ES-I3 (cell line): ENCODE data around the gene TSHZ1.

Source experiments
- H3K36me3 ChIP-seq: 2 replicates; pipeline ENCODE4 v1.6.1; 2013; ENCODE audit warnings: mild to moderate bottlenecking, low read length, control low read depth, moderate library complexity; ENCODE audit not compliant: insufficient read depth
- H3K4me1 ChIP-seq: 2 replicates; pipeline ENCODE4 v1.6.1; 2013; ENCODE audit warnings: mild to moderate bottlenecking, control low read depth, low read length; ENCODE audit not compliant: insufficient read depth
- H3K9ac ChIP-seq: 2 replicates; pipeline ENCODE4 v1.6.1; 2013; ENCODE audit warnings: low read depth, mild to moderate bottlenecking, low read length, moderate library complexity
- H3K9me3 ChIP-seq: 2 replicates; pipeline ENCODE4 v1.6.1; 2013; ENCODE audit warnings: mild to moderate bottlenecking, low read length, moderate library complexity; ENCODE audit not compliant: control insufficient read depth, insufficient read depth

Gene TSHZ1

GRCh38 chr18:75200605-75201280, 9.9 kb upstream of the TSHZ1 start:
- peaks cover under 1% of the 10 kb centered on the region; the same call in 1 of the 2 replicates for H3K4me1 ChIP-seq

GRCh38 chr18:75201282-75202270, 9.0 kb upstream of the TSHZ1 start:
- Histone ChIP-seq H3K4me1 (peaks cover 6% of the 10 kb centered on the region), H3K9ac (no peak overlapping the region), H3K36me3 (no peaks in the 10 kb centered on the region), H3K9me3 (no peaks in the 10 kb centered on the region)

More at GRCh38 chr18:75200605-75201280, 9.9 kb upstream of the TSHZ1 start:
- no peaks in the 10 kb centered on the region for H3K9me3 ChIP-seq
- H3K36me3 ChIP-seq, result no peaks in the 10 kb centered on the region
- no peak overlapping the region for H3K9ac ChIP-seq

GRCh38 chr18:75202696-75203365, 7.8 kb upstream of the TSHZ1 start:
- H3K9me3 ChIP-seq, result no peaks in the 10 kb centered on the region
- H3K9ac ChIP-seq, result no peak overlapping the region
- peaks cover 9% of the 10 kb centered on the region for H3K4me1 ChIP-seq

GRCh38 chr18:75203416-75204268, 7.0 kb upstream of the TSHZ1 start:
- peak overlapping the region; percentile 58; the same call in 1 of the 2 replicates for H3K9ac ChIP-seq
- H3K4me1 ChIP-seq, result peaks cover 9% of the 10 kb centered on the region
- no peaks in the 10 kb centered on the region for H3K36me3 ChIP-seq
- no peaks in the 10 kb centered on the region for H3K9me3 ChIP-seq

More at GRCh38 chr18:75202696-75203365, 7.8 kb upstream of the TSHZ1 start:
- H3K36me3 ChIP-seq, result no peaks in the 10 kb centered on the region

GRCh38 chr18:75204269-75204731, 6.3 kb upstream of the TSHZ1 start:
- H3K9me3 ChIP-seq, result no peaks in the 10 kb centered on the region
- no peaks in the 10 kb centered on the region for H3K36me3 ChIP-seq
- peaks cover 9% of the 10 kb centered on the region for H3K4me1 ChIP-seq
- peak overlapping the region; percentile 58; the same call in 1 of the 2 replicates for H3K9ac ChIP-seq

- Histone ChIP-seq H3K9ac (peak overlapping the region; percentile 58; the same call in 1 of the 2 replicates), H3K36me3 (no peaks in the 10 kb centered on the region), H3K9me3 (no peaks in the 10 kb centered on the region), H3K4me1 (peaks cover 9% of the 10 kb centered on the region)
Observed at GRCh38 chr18:75204732-75205513, 5.7 kb upstream of the TSHZ1 start.

GRCh38 chr18:75205514-75206132, 5.0 kb upstream of the TSHZ1 start:
- Histone ChIP-seq H3K9me3 (no peaks in the 10 kb centered on the region), H3K4me1 (peaks cover 9% of the 10 kb centered on the region), H3K36me3 (no peaks in the 10 kb centered on the region), H3K9ac (peak overlapping the region; percentile 58; the same call in 1 of the 2 replicates)

GRCh38 chr18:75206452-75207309, 3.9 kb upstream of the TSHZ1 start:
- Histone ChIP-seq H3K4me1 (peaks cover 9% of the 10 kb centered on the region), H3K9ac (peak overlapping the region; percentile 89; the same call in 1 of the 2 replicates), H3K36me3 (no peaks in the 10 kb centered on the region), H3K9me3 (no peaks in the 10 kb centered on the region)

GRCh38 chr18:75207310-75208154, 3.1 kb upstream of the TSHZ1 start:
- Histone ChIP-seq H3K9ac (peak overlapping the region; percentile 89; the same call in 1 of the 2 replicates), H3K9me3 (no peaks in the 10 kb centered on the region), H3K4me1 (peaks cover 9% of the 10 kb centered on the region), H3K36me3 (no peaks in the 10 kb centered on the region)

GRCh38 chr18:75208155-75208835, 2.3 kb upstream of the TSHZ1 start:
- H3K9ac ChIP-seq, result peak overlapping the region; percentile 89
- no peaks in the 10 kb centered on the region for H3K36me3 ChIP-seq
- peaks cover 9% of the 10 kb centered on the region for H3K4me1 ChIP-seq
- no peaks in the 10 kb centered on the region for H3K9me3 ChIP-seq

- Histone ChIP-seq H3K4me1 (peaks cover 9% of the 10 kb centered on the region), H3K36me3 (no peaks in the 10 kb centered on the region), H3K9ac (peak overlapping the region; percentile 89), H3K9me3 (no peaks in the 10 kb centered on the region)
Observed at GRCh38 chr18:75208836-75209128, 1.8 kb upstream of the TSHZ1 start.
